Brain pericyte (primary cell): ENCODE measurements around the gene STXBP3.

Source experiments
- DNase-seq: peaks from one replicate; pipeline ENCODE4 v3.0.0-alpha.2; 2012; ENCODE audit warnings: low read depth, low spot score

The STXBP3 gene

DNA sequence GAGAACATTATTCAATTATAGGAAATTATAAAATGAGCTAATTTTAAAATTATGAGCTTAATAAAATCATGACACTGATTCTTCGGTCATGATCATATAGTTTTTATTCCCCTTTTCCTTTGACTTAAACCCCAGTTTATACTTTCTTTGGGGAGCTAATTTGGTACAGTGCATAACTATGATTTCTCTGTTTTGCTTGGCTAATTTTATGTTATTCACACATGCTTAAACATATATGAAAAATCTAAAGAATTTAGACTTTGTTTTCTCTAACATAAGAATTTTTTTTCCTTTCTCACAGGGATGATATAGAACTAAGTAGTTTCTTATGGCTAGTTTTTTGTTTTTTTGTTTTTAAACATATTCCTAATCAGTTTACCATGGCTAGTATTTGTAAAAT, 52.5 kb downstream of the STXBP3 start:
- DNase-seq, result no peak

DNA sequence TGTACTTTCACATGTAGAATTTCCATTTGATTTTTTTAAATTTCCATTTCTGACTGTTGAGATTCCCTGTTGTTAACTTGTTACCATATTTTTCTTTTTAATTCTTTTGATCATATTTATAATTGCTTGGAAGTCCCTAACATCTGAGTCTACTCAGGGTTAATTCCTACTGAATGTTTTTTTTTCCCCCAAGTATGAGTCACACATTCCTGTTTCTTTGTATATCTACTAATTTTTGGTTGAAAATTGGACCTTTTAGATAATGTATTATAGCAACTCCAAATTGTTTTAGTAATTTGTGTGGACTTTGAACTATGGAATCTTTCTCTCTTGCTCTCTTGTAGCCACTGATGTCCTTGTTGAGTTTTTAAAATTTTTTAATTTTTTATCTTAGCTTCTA, 54.6 kb downstream of the STXBP3 start:
- no peak for DNase-seq

DNA sequence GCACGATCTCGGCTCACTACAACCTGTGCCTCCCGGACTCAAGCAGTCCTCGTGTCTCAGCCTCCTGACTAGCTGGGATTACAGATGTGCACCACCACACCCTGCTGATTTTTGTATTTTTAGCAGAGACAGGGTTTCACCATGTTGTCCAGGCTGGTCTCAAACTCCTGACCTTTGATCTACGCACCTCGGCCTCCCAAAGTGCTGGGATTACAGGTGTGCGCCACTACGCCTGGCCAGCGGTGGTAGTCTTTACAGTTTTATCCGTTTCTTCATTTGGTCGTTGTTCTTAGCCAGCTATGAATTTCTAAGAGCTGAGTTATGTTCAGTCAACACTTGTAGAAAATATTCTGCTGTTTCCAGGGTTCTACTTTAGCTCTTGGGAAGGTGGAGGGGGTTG, 57.1 kb downstream of the STXBP3 start:
- DNase-seq, result no peak

DNA sequence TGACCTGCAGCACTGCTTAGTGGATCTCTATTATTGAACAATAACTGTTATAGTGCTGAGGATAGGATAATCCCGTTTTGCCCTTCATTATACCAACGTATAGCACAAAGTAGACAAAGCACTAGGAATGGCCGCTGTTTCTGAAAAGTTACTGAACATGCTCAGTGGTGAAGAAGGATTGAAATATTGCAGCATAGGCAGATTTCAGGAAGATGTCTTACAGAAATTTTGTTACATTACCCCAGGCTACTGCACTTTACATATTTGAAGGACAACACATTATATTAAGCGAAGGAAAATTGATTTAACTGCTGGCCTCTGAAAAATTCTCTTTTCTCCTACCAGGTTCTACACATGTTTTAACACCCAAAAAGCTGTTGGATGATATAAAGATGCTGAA, 62.0 kb downstream of the STXBP3 start:
- DNase-seq, result no peak

DNA sequence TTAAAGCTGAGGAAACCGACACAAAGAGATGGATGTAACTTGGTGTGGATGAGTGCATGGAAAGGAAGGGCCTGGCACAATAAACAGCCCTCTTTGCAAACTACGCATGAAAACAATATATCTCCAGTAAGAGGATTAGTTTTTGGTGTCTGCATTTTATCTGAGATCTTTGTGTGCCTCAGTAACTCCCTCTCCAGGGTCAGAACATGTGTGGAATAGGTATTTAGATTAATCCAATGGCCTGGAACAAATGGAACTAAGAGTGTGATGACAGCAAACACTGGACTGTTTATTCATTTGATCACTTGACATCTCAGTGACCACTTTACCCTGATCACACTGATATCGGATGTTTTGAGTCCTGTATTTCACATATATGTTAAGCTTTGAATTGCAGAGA, 65.1 kb downstream of the STXBP3 start:
- no peak for DNase-seq

DNA sequence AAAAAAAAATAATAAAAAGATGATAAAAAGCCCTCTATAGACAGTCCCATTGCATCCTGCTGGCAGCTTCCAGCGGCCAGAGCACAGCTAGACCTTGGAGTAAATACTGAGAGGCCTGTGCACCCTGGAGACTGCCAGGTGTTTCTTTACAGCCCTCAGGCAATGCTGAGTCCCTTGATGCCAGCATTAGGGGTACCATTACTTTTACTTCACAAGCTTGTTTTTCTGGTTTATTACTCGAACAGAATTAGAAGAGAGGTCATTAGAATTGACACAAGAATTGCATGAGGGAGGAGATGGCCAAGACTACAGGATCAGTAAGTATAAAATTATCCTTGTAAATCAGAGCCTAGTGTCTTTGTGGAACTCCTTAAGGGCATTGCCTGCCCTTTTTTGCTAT, 66.9 kb downstream of the STXBP3 start:
- no peak for DNase-seq

DNA sequence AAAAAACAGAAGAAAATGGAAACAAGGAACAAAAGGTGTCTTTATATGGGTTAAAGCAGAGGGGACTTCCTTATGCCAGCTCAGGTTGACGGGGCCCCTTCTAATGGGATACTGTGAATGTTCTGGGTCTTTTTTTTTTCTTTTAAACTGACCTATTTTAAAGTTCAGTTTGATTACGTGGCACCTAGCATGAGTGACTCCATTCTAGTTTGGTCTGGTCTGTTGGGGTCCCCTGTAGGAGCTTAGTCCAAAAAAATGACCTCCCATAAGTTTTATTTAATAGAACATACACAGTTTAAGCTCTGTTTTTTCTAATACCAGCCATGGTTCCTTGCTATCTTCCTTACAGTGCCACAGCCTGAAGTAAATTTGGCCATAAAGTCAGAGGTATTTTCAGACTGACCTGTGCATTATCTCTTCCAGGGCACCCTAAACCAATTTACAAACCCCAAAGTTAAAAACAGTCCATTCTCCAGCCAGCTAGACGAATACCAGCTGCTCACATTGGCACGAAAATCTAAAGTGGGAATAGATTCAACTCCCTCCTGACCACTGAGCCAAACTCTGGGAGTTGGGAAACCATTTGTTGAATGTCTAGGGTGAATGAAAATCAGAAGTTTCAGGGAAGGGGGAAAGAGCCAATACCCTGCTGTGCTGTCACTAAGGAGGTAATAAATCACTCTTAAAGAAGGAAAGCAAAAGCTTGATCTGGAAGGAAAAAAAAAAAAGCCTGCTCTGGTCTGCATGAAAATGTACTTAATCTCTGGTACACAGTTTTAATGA, 68.1 kb downstream of the STXBP3 start:
- no peak for DNase-seq

DNA sequence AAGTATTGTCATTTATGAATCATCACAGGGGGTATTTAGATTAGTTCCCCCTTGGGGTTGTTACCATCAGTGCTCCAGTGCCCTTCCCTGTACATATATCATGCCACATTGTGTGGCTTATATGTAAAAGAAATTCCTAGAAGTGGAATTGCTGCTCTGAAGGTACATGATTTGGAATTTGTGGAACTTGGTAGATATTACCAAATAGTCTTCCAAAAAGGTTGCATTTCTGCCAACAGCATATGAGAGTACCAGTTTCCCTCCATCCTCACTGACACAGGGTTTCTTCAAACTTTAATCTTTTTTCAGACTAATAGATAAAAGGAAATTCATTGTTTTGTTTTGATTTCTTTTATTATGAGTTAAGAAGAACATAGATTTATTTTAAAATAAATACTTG, 69.1 kb downstream of the STXBP3 start:
- no peak for DNase-seq

DNA sequence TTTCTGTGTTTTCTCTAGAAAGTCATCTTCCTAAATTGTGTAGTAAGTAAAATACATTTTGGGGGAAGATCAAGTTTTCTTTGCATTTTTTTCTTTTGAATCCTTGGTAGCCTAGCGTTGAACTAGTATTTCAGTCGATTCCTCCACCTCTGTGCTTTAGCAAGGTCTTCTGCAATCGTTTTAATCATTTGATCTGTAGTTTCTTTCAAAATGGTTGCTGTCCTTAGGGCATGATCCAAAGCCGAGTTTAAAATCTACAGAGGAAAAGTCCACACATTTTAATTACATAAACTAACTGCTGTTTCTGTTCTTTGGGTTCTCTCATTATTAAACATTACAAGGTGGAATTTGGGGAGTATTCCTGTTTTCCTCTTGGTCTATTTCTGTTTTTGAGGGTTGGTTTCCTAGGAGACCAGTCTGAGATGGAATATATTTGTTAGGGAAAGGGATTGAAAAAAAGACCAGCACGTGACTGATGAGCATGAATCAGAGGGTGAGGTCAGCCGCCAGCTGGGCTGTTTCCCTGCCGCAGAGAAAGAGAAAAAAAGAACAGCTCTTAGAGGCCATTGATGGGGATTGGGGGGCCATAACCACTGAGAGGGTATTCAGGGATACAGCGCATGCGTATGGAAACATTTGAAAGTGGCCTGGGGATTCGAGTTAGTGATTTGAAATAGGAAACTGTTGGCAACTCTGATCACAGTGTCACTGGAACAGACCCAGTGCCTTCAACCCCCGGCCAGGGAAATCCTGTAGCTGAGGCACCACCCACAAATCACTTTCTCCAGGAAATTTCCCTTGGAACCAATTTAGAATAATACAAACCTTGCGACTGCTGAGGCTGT, 69.8 kb downstream of the STXBP3 start:
- peak; percentile 76 for DNase-seq

DNA sequence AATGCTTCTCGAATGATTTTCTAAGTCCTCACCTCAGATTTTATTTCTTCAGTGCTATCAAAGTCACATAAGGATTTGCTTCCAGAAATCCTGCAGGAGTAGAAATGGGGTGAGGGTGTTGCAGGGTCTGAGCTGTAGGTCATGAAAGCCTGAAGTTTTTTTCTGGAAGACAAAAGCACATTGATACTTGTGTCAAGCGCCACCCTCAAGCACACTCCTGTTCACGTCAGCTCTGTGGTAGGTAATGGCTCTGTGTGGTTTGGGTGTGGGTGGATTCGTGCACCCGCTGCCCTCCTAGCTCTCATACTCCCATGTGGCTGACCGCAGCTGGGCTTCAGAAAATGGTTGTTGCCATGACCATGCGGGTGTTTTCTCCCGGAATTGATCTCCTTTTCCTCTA, 70.5 kb downstream of the STXBP3 start:
- peak; percentile 33 for DNase-seq

DNA sequence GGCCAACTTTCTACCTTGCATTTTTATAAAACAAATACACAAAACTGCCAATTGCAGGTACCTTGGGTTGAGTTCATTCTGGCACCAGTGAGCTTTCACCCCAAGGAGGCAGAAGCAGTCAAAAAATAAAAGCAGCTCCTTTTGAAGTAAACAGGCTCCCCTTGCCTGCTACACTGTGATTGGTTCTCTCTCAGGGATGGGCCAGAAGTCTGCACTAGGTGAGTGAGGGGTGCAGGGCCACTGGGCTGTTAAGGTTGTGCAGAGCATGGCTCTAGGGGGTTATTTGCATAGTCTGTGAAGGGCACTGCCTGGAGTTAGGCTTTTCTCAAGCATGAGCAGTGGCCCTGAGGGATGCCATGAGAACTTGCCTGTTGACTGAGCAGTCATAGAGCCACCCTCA, 71.3 kb downstream of the STXBP3 start:
- no peak for DNase-seq

DNA sequence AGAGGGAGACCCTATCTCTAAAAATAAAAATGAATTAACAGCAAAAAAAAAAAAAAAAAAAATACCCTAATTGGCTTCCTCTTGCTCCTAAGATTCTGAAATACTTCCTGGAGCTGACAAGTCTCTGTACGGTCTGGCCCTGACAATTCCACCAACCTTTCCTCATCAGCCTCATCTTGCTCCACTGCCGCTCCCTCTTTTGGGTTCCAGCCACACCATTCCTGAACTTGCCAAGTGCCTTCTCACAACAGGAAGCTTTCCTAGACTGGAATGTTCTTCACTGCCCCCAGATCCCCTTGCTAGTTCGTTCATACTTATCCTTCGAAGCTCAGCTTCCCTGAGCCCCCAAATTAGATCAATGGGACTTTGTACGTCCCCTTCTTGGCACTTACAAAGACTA, 73.4 kb downstream of the STXBP3 start:
- DNase-seq, result no peak

DNA sequence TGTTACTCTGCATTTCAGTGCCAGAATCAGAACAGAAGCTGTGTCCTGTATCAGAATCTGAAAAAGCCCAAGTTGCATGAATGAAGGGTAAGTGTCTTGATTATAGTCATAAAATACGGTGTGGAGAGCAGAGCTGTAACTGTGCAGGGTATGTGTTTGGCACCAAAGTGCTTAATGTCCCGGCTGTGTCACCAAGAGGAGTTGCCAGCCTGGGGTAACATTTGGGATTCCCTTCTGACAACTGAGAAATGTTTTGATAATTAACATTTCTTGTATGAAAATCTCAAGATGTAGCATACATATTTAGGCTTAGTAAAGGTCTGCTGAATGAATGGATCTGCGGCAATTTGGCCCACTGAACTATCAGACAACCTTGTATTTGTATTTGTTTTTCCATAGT, 77.2 kb downstream of the STXBP3 start:
- no peak for DNase-seq

DNA sequence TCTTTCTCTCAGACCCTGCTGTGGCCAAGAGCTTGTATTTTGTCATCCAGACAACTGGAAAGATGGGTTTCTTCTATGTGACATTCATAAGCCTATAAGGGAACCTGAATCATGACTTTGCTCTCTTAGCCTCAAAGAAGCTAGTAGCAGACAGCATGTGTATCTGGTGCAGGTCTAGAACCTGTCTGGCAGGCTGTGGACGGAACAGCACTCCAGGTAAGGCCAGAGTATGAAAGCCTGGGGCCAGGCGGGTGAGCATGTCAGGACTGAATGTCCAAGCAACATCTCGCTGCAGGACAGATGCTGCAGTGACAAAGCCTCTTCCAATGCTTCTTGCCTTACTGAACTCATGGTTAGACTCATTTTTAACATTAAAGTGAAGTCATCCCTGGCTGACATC, 77.6 kb downstream of the STXBP3 start:
- DNase-seq, result no peak

DNA sequence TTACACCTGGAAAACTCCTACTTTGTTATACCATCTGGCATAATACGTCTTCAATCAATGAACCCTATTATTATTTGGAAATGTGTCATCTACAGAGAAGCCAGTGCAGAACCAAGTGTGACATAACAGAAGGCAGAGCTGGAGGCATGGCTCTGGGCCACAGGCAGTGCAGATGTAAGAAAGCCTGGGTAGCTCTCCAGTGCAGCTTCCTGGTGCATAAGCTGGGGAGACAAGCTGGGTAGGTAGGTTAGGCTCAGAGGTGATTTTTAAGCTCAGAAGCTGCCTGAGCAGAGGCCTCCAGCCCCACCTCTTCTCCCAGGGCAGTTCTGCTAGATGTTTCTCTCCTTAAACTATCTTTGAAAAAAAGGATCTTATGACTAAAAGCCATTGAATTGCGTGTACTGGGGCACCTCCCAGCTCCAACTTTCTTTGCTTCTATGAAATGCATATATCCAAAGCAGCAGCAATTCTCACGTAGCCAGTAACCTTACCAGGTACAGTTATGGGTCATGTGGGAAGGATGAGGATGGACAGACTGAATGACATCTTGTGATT, 79.7 kb downstream of the STXBP3 start:
- no peak for DNase-seq

DNA sequence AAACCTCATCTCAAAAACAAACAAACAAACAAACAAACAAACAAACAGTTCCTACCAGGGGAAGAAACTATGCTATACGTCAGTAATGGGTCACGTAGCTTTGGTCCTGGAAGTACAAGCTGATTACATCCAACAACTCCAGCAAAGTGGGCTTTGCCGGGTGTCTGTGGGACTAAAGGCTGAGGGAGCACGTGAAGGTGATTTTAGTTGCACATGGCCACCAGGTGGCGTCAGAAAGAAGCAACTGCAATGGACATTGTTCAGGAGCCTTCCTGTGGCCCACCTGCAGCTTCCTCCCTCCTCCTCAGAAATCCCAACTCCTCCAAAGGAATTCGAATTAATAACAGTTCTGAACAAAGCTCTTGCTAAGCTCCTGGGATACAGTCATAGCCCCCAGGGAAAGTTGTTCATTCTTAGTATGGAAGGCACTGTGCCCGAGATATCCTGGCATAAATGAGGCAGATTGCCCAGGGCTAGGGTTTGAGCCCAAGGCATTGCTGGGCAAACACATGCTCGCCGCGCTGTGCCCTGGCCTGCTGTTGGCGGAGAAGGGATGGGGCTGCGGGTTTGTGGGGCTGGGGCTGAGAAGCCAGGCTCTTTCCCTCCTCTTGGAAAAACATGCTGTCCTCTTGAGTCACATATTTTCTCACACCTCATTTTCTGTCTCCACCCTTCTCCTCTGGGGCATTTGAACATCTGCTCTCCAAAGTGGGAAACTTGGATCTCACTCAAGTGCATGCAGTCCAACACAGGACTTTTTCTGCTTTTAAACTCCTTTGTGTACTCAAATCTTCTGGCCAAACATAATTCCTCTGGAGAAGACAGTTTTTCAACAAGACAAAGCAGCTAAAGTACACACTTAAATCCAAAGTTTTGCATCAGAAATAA, 81.8 kb downstream of the STXBP3 start:
- peak; percentile 13 for DNase-seq

DNA sequence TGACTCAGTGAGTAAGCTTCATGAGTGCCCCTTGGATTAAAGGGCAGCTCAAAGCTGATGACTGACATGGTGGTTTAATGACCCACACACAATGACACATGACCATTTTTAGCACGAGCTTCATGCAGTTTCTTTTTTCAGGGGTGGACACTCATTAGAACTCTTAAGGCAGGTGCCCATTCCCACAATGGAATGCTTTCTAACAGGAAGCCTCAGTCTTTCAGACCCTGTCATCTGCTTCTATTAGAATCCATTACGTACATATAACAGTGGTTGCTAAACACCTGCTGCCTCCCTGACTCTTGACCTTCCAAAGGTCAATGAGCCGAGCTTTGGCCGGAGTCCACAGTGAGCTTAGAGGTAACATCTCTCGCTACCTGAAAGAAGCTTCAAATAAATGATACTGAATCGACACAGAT, 83.0 kb downstream of the STXBP3 start:
- DNase-seq, result no peak

DNA sequence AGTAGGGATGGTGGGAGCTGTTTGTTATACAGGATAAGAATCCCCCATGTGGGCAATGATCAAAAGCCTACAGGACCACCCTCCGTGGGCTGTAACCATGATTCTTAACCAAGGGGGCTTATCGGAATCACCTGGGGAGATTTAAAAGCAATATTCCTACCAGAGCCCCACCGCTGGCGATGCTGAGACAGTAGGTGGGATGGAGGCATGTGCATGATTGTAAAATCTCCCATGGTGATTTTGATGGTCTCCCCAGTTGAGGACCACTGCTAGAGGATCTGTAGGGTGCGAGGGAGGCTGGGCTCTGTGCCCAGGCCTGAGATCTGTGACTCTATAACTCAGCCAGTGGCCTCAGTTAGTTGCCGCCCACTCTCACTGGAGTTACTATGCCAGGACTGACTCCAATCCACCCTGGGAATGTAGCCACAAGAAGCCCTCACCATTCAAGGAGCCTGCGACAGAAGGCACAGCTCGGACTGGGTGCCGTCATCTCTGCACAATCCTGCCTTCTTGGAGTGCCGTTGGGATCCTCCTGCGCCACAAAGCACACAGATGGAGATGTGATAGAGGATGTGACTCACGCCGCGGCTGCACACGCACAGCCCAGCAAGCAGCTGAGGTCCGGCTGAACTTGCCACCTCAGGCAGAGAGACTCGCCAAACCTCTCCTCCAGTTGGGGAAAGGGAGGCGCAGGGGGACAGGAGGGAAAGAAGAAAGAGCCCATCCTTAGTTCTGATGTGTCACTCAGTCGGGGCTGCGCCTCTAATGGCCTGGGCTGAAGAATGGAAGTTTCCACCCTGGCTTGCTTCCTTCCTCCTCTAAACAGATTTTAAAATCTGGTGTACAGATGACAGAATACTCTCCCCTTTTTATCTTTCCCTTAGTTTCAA, 83.9 kb downstream of the STXBP3 start:
- peak; percentile 62 for DNase-seq

DNA sequence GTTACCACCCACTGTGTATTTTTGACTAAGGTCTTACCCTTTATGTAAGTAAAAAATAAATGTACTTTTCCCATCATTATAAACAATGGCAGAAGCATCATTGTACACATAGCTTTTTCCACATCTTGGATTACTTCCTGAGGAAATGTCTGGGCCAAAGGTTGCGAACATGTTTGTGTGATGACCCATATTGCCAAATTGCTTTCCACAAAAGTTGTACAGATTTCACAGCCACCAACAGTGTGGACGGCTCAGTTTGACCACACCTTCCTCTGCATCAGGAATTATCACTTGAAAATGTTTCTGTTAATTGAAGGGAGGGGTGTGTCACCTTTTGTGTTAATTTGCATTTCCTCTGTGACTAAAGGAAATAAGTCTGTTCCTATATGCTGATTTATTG, 84.8 kb downstream of the STXBP3 start:
- no peak for DNase-seq

DNA sequence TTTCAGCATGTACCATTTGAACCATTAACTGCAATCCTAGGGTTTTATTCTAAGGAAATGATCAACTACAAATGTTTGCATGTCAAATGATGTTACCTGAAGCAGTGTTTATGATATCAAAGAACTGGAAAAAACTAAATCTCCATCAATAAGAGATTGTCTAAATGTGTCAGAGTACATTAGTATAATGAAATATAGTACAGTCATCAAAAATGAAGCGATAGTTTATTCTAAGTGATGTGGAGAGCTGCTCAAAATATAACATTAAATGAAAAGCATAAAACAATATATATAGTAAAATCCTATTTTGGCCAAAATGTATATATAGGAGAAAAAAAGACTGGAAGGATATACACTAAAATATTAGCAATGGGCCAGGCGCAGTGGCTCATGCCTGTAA, 86.5 kb downstream of the STXBP3 start:
- DNase-seq, result no peak

DNA sequence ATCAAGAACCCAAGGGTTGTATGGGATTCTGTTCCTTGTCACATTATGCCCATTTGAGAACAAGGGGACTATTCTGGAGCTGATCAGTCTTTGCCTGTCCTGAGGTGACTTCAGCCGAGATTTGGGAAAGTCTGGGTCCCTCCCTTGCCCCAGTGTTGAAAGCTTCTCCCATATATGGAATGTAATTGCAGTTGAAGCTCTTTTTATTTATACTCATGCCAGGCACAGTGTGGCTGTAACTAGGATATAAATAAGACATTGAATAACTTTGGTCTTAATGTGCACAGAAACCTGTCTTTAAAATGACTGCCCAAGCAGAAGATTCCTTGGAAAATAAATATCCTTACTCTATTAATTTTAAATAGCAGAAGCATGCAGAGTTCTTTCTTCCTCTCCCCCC, 95.2 kb downstream of the STXBP3 start:
- DNase-seq, result no peak
